AG08395 (cell line): ENCODE measurements around the gene HOGA1.
"Not testable (repeated sequence)": the region's sequence is repeated elsewhere in the genome, so short reads cannot be mapped to it uniquely, and the experiment has no call there.

Source experiments
- DNase-seq: peaks from one replicate; pipeline ENCODE4 v3.0.0; 2012; ENCODE audit warnings: mixed read lengths, low spot score

The HOGA1 gene

GRCh38 chr10:97555541-97555940 is 28.6 kb upstream of the HOGA1 start:
- DNase-seq: not testable (repeated sequence)

- DNase-seq: not testable (repeated sequence)
Observed at GRCh38 chr10:97560731-97561381, 23.3 kb upstream of the HOGA1 start.

GRCh38 chr10:97561386-97562077 is 22.7 kb upstream of the HOGA1 start:
- not testable (repeated sequence) for DNase-seq

- DNase-seq: not testable (repeated sequence)
Observed at GRCh38 chr10:97562329-97562728, 21.9 kb upstream of the HOGA1 start.

GRCh38 chr10:97563337-97563736 is 20.9 kb upstream of the HOGA1 start:
- DNase-seq: no peak

- no peak for DNase-seq
Observed at GRCh38 chr10:97564776-97565175, 19.4 kb upstream of the HOGA1 start.

GRCh38 chr10:97566336-97566996 is 17.7 kb upstream of the HOGA1 start:
- DNase-seq: no peak

- no peak for DNase-seq
Observed at GRCh38 chr10:97567891-97568290, 16.3 kb upstream of the HOGA1 start.

GRCh38 chr10:97570146-97570788 is 13.9 kb upstream of the HOGA1 start:
- no peak for DNase-seq

- DNase-seq: no peak
Observed at GRCh38 chr10:97570789-97571471, 13.3 kb upstream of the HOGA1 start.

GRCh38 chr10:97571622-97572021 is 12.6 kb upstream of the HOGA1 start:
- no peak for DNase-seq

- peak; percentile 82 for DNase-seq
Observed at GRCh38 chr10:97572214-97572989, 11.8 kb upstream of the HOGA1 start, which contains the start of gene ANKRD2. TSS of gene ANKRD2 (plus strand) at chr10:97572779. CDS start at chr10:97572789, 10 bp downstream.

GRCh38 chr10:97573021-97573420 is 11.2 kb upstream of the HOGA1 start:
- DNase-seq: no peak

GRCh38 chr10:97573672-97574071 is 10.5 kb upstream of the HOGA1 start:
- no peak for DNase-seq

- DNase-seq: peak; percentile 86
Observed at GRCh38 chr10:97574374-97575126, 9.6 kb upstream of the HOGA1 start.

- no peak for DNase-seq
Observed at GRCh38 chr10:97575127-97575668, 9.0 kb upstream of the HOGA1 start.

GRCh38 chr10:97576487-97576886 is 7.7 kb upstream of the HOGA1 start:
- not testable (repeated sequence) for DNase-seq

GRCh38 chr10:97577701-97578100 is 6.5 kb upstream of the HOGA1 start:
- no peak for DNase-seq

- no peak for DNase-seq
Observed at GRCh38 chr10:97578171-97578844, 5.9 kb upstream of the HOGA1 start.
